ENCODE results near the gene UNC79.

UNC79 gene

GRCh38 chr14:93663317-93663716 lies 232.6 kb downstream of the UNC79 start:
- no peak for DNase-seq (ENCODE audit: low read depth)

- no peak for DNase-seq (ENCODE audit: low read depth)
Measured at GRCh38 chr14:93665169-93665568, 234.4 kb downstream of the UNC79 start.

DNA sequence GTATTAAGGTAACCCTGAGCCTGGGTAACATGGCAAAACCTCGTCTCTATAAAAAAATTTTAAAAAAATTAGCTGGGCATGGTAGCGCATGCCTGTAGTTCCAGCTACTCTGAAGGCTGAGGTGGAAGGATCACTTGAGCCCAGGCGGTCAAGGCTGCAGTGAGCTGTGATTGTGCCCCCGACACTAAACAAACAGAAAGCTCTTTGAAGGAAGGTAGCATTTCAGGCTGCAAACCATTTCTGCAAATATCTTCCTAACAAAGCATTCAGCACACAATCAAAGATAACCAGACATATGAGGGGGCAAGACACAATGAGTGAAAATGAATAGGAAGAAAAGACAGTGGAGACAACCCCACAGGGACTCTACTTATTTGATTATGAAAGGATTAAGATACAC lies 238.9 kb downstream of the UNC79 start:
- no peak for DNase-seq (ENCODE audit: low read depth)

- DNase-seq (ENCODE audit: low read depth), result no peak
Measured at GRCh38 chr14:93674343-93674742, 243.6 kb downstream of the UNC79 start.

- no peak for DNase-seq (ENCODE audit: low read depth)
Measured at GRCh38 chr14:93675651-93676050, 244.9 kb downstream of the UNC79 start.

DNA sequence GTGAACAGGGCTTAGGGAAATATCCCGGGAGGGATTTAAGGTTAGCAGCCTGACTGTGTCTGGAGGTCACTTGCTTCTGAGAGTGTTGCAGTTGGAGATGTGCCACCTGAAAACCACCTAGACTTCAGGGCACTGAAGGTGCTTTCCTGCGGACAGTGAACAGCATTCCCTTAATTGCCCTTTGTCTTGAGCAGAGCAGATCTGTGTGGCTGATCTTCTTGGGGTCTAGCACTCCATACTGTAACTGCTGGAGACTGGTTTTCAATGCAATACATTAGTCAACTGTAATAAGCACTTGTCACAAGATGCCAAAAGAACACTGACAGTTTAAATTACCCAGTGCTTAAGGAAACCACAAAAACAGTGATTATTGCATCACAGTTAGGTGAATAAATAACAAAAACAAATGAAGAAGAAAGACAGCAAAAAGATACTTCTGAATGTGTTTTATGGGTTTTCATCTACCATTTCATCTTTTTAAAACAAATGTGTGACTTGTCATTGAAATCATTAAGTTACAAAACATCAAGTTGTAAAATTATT lies 245.7 kb downstream of the UNC79 start:
- DNase-seq (ENCODE audit: low read depth), result no peak

GRCh38 chr14:93682459-93682858 lies 251.7 kb downstream of the UNC79 start:
- DNase-seq (ENCODE audit: low read depth), result no peak

GRCh38 chr14:93683226-93683625 lies 252.5 kb downstream of the UNC79 start:
- no peak for DNase-seq (ENCODE audit: low read depth)

DNA sequence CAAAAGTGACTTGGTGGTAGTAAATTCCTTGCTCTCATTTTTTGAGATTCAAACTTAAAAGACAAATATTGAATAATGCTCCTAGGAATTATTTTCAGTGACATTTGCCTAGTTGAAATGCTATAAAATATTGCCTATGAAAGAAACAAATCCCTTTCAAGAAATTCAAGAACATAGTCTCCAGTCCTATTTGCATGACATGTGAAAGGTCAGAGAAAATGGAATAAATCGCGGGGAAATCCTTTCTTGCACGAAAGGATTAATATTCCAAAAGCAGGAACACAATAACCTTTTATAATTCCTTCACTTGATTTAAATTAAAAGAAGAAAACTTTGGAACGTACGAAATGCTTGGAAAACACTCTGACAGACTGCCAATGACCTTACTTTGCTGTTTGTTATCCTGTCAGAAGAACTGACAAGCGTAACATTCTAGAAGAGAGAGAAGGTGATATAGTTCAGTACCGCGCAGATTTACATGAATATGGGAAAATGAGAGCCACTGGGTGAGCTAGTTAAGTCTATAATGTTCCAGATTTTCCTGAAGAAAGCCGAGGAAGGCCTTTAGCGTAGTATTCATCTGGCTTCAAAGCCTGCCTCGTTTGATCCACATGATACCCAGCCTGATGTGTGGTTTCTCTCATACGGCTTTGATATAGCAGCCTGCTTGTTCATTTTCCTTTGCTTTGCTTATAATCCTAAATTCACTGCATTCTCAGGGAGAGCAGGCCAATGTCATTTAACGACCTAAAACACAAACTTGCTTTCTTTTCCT lies 254.6 kb downstream of the UNC79 start:
- no peak for DNase-seq (ENCODE audit: low read depth)

GRCh38 chr14:93686268-93686667 lies 255.5 kb downstream of the UNC79 start:
- no peak for DNase-seq (ENCODE audit: low read depth)

DNA sequence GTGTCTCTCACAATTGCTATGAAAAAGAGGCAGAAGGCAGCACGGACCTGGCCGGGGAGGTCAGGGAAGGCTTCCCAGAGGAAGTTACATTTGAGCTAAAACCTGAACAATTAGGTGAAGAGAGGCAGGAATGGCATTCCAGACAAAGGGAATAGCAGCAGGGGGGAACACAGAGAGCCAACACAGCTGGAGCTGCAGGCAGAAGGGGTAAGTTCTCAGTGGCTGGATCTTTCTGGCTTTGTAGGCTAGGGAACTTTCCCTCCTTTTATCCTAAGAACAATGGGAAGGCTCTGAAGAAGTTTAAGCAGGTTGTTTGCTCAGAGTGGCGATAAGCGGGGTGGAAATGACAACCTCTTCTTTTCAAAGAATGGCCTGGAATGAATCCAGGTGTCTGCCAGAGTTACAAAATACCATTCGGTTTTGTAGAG lies 257.5 kb downstream of the UNC79 start:
- DNase-seq (ENCODE audit: low read depth), result no peak

- DNase-seq (ENCODE audit: low read depth), result no peak
Measured at GRCh38 chr14:93688820-93689219, 258.1 kb downstream of the UNC79 start.

DNA sequence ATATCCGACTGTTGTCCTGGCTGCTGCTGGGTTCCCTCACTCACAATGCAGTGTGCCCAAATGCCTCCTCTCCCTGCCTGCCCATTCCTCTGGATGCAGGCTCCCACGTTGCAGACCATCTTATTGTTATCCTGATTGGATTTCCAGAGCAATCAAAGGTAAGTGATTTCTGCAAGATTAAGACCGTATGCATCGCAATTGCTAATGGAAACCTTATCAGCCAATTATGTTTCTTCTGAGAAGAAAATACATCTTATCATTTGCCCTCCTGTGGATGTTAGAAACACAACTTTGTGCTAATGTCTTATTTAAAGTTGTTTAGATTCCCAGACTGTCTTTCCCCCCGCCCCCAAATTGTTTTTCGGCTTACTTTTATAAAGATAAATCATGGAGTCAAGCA lies 259.4 kb downstream of the UNC79 start:
- no peak for DNase-seq (ENCODE audit: low read depth)

DNA sequence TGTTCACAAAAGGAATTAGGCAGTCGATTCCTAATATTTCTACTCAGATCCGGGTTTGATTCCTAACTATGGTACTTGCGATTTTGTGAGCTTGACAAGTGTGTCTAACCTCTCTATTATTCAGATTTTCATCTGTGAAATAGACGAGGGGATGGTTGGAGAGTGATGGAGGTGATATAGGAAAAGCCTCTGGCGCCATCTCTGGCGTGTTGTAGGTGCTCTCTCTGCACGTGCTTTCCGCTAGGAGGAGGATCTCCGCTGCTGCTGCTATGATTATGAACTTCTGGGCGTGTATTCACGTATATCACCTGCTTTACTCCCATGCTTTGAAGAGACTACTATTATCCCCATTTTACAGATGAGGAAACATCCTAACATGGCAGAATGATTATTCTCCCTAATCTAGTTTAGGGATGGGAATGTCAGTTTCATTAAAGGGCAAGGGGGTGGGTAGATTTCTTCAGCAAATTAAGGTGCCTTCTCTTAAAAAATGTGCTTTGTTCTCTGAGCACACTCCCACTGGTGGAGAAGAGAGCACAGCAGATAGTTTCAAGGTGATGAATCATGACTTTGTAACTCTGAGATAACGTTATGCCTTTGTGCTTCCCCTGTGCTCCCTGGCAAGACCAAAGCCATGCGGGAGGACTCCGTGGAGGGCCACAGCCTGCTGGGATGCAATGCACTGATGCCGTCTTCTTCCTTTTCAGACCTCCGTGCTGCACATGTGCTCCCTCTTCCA lies 260.5 kb downstream of the UNC79 start:
- DNase-seq (ENCODE audit: low read depth), result no peak

DNA sequence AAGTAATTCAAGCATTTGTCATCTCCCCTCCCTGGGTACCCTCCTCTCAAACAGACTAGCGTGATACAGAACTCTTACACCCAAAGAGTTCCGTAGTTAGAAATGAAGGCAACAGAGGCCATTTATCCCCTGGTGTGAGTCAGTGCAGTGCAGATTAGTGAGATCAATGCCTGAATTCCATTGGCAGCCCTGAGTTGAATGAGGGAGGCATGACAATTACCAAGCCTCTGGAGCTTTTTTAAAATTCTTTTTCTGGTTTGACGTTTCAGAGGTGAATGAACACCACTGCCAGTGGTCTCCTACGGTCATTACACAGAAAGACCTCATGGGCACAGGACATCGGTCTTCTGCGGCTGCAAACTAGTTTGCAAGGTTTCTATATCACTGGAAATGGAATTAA lies 263.2 kb downstream of the UNC79 start:
- DNase-seq (ENCODE audit: low read depth), result no peak

- DNase-seq (ENCODE audit: low read depth), result no peak
Measured at GRCh38 chr14:93700928-93701327, 270.2 kb downstream of the UNC79 start.

DNA sequence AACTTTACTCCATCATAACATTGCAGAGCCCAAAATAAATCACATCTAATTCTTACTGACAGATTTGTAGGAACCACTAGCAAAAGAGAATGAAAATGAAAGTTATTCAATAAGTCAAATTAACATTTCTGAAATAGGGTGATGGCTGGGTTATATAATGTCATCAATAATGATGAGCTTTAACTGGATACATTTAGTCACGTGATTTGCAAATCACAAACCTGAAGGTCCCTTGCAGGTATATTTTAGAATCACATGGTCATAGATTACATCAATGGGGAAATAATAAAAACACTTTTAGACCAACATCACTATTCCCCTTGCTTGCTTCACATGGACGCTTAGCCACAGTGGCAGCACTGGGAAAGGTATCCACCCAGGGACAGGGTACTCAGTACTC lies 270.8 kb downstream of the UNC79 start:
- DNase-seq (ENCODE audit: low read depth), result no peak

DNA sequence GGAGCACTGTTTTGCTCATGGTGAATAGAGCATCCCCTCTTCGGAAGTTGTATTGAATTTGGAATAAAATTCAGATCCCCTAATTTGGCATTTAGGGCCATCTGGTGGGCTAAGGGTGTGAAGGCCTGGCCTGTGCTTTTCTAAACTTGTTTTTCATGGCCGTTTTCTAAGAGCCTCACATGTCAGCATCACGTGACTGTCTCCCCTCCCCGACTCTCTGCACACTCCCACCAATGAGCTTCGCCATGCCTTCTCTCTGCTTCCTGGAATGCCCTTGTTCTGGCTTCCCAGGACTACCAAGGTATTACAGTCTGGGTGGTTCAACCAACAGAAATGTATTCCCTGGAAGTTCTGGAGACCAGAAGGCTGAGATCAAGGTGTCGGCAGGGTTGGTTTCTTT lies 272.2 kb downstream of the UNC79 start:
- no peak for DNase-seq (ENCODE audit: low read depth)

GRCh38 chr14:93703941-93704340 lies 273.2 kb downstream of the UNC79 start:
- DNase-seq (ENCODE audit: low read depth), result no peak

- no peak for DNase-seq (ENCODE audit: low read depth)
Measured at GRCh38 chr14:93705513-93706156, 274.9 kb downstream of the UNC79 start.

- no peak for DNase-seq (ENCODE audit: low read depth)
Measured at GRCh38 chr14:93706360-93706955, 275.7 kb downstream of the UNC79 start.

DNA sequence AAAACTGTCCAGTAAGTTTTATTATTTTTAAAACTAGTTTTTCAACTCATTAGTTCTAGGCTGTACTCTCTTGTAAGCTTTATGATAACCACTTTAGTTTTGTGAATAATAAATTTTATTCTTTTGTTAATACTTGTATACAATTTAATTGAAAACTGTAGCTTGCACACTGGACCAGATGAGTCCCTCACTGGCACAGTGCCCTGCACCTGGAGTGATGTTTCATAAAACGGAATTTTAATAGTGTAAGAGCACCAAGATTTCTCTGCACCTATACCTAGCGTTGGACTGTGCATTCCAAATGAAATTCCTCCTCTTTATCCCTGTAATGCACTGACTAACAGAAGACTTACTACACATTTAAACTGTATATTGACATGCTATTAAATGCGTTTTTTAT lies 276.7 kb downstream of the UNC79 start:
- no peak for DNase-seq (ENCODE audit: low read depth)
